GM21367 (cell line): ENCODE results near the gene PCBP3.

Source experiments
- ATAC-seq: cut with Tn5 transposase; IDR thresholded peaks from one replicate; pipeline ENCODE4 v1.9.1; 2021; ENCODE audit not compliant: unreplicated experiment

Gene PCBP3

GRCh38 chr21:45856442-45856841, 212.9 kb downstream of the PCBP3 start:
- ATAC-seq: no peak

GRCh38 chr21:45856906-45857305, 213.4 kb downstream of the PCBP3 start:
- no peak for ATAC-seq

GRCh38 chr21:45857761-45858160, 214.2 kb downstream of the PCBP3 start:
- ATAC-seq: no peak

DNA sequence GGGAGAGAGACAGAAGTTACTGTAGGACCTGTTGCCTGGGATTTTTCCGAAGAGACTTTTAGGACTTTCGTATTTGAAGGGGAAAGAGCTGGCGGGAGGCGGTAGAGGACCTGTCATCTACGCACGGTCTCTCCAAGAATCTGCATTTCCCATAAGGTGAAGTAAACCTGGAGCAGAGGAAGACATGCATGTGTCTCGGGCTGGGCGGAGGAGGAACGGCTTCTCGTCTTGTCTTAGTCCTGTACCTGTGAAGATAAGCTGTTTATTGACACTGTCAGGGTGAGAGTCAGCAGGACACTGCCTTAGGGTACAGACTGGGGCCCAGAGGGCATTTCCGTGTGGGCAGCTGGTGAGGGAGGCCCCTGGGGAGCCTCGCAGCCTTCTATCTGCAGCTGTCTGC, 214.7 kb downstream of the PCBP3 start:
- no peak for ATAC-seq

- ATAC-seq: no peak
Measured at GRCh38 chr21:45859041-45859761, 215.7 kb downstream of the PCBP3 start.

DNA sequence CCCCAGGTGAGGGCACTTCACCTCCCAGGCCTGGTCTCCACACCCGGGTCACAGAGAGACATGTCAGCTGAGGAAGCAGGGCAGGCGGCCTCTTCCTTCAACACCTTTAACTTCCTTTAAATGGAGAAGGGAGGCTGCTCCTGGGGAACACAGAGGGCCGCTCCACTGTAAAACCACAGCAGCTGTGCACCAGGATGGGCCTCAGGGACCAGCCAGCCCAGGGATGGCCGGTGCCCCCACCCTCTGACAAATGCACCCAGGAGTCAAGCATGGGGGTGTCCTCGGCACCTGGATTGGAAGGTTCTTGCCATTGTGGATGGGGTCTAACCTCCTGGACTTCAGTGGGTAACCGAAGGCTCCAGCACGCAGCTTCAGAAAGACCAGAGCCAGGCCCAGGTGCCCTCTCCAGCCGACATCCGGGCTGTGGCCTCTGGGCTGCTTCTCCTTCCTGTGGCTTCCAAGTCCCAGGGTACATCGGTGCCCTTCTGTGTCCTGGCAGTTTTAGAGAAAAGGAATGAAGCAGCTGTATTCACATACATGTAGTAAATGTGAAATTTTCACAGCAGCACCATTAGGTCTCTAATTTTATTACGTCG, 216.3 kb downstream of the PCBP3 start:
- no peak for ATAC-seq

DNA sequence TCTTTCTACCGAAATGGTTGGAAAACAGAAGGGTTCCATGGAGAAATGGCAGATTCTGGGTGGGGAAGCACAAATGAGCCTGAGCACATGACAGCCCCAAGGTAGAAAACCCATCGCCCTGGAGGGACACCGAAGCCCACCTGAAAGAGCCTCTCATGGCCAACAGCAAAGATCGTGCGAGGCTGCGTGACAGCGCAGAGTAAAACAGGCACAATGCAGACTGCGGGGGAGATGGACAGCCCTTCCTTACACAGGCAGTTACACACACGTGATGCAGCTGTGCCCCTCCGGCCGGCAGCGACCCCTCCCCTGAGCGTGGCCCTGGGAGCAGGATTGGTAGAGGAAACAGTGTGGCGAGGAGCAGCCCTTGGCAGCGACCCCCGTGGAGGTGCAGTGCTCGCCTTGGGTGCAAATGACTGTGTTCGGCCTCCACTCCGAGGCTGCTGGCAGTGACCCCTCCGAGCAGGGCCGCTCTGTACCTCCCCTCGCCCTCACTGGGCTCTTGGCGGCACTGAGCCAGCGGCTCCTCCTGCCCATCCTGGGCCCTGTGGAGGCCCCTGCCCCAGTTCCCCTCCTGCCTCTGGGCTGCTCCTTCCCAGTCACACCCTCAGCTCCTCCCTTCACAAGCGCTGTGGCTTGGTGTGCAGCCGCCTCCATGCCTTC, 217.1 kb downstream of the PCBP3 start:
- ATAC-seq: no peak

DNA sequence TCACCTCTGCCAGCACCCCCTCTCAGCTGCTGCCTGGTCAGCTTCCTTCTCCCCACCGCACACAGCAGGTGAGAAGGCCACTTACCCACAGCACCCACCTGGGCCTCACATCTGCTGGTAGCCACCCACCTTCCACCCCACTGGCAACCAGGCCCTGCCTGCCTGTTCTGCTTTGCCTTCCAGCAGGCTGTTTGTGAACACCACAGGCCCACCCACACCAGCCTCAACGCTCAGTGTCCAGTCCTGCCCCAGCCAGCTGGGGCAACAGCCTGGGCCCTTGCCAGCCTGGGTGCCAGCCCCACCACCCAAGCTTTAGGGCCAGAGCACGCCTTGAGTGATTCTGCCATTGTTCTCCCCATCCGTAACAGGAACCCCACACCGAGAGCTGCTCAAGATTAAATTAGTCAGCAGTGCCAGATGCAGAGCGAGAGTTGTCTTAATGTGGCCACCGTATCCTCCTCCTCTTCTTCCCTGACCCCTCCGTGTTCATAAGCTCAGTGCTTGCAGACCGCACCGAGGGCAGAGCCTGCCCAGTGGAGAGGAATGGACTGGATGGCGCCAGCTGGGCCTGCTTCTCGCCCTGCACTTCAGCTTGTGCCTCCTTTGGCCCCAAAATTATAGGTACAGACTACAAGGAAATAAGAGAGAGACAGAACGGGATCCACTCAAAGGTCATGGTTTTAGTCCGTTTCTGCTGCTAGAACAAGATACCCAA, 217.8 kb downstream of the PCBP3 start:
- ATAC-seq: no peak

DNA sequence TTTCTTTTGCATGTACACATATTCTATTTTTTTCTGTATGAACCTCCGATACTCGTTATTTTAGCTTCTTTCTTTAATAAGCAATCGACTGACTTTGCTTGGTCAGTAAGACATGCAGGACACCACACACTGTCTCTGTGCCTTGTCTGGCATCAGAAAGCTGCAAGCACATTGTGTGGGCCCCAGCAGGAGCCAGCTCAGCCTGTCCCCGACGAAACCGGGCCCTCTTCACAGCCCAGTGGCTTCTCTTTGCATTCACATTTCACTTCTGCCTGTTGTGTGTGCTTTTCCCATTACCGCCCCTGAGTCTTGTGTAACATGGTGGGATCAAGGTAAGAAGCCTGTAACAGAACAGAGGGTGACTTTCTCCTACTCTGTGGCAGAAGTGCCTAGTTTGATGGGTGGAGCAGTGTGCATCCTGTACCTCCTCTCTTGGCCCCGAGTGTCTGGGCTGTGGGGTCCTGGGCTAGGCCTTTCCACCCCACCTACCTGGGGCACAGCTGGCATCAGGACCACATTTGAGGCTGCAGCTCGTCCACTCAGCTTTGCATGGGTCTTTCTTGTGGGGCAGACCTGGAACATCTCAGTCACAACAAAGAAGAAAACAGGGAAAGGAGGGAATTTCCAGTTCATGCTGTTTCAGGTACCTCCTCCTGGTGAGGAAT, 219.2 kb downstream of the PCBP3 start:
- ATAC-seq: no peak

DNA sequence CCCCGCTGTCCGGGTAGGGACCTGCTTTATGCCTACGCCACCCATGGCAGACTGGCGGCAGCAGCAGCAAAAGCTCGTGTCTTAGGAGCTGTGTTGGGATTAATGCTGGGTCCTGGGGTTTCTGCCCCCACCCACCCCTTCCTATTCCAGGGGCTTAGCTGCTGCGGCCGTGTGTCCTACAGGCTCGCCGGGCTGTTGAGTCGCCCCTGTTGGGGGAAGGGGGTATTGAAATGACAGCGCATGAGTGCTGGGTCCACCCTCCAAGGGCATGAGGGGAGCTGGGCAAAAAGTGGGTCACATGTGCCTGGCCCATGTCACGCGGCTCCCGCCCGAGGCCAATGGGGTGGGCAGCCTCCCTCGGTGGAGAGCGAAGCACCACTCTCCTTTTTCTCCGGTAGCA, 219.7 kb downstream of the PCBP3 start:
- no peak for ATAC-seq

- ATAC-seq: no peak
Measured at GRCh38 chr21:45863751-45864150, 220.2 kb downstream of the PCBP3 start.

DNA sequence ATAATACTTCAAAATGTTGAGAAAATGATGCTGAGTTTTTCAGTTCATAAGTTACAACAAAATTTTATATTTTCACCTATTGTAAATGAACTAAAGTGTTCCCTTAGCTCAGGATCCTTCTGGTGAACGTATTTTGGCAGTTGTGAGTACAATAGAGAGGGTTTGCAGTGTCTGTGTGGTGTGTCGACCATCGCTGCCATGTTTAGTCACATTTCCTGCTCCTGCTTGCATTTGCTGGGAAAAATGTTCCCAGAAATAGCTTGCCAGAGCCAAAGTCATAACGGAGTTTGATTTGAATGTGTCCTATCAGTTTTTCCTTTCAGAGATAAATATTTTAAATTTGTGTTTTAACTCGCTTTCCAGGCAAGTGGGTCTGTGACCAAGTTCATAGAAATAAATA, 220.9 kb downstream of the PCBP3 start:
- no peak for ATAC-seq

DNA sequence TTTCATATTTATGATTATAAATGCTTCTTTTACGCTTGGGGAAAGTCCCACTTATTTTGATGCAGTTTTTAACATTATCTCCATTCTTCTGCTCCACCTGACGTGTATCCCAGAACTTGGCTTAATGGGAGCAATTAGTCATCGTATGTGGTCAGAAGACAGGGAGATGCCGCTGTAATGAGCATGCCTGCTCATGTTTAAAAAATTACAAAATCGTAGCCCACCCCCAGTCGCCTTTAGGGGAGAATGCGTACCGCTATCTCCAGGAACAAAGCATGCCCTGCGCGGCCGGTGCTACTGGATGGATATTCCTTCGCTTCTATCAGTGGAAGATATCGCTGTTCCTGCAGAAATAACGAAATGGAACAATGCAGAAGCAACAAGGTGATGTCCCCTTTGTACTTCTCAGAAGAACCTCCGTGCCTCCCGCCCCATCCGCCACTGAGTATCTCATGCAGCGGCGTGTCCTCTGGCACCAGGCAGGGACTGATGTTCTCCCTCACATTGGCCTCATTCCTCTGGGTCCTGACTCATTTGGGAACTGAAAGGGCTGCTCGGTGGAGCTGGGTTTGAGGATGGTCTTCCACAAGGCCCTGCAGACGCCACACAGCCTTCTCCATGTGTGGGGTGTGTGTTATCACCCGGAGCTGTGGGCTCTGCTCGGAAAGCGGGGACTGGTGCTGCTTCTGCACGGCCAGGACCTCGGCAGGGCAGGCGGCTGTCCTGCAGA, 221.7 kb downstream of the PCBP3 start:
- ATAC-seq: no peak

GRCh38 chr21:45866551-45866950, 223.0 kb downstream of the PCBP3 start:
- no peak for ATAC-seq

DNA sequence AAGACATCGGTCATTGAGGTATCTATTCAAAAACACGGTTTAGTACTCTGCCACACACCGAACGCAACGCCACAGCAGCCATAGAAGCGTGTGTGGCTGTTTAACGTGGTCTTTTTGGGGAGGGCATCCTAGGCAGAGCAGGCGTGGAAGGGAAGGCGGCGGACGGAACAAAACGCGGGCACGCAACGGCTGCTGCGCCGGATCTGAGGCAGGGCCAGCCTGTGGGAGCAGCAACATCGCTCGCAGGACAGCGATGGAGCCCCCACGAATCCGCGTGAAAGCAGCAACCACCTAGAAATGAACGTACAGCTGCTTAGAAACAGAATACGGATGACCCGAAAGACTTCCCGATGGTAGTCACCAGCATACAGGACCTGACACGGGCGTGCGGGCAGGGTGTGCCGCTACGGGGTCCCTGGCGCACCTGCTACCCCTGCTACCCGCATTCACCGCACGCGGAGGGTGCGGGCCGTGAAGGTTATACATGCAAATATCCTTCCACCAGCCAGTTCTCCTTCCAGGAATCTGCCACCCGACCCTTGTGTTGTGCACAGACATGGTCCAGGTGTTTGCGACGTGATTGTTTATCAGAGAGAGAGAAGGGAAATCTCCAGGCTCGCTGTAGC, 223.6 kb downstream of the PCBP3 start:
- no peak for ATAC-seq

DNA sequence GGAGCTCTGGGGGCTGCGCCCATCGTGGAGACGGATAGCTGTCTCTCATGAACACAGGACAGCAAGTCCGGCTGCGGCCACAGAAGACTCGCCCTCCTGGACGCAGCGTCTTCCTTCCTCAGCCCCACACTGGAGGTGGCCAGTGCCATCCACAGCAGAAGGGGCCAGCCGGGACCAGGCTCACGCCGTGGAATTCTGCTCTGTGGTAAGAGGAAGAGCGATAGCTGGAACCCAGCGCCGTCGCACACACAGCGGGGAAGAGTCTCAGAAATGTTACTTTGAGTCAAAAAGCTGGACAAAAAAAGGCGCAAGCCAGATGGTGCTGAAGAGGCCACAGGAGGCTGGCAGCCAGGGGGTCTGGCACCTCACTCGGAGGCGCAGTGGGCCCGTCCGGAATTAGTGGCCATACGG, 224.2 kb downstream of the PCBP3 start:
- ATAC-seq: no peak

GRCh38 chr21:45868086-45868485, 224.6 kb downstream of the PCBP3 start:
- no peak for ATAC-seq

GRCh38 chr21:45868488-45868887, 225.0 kb downstream of the PCBP3 start:
- no peak for ATAC-seq

GRCh38 chr21:45869121-45870007, 225.8 kb downstream of the PCBP3 start:
- ATAC-seq: no peak
